Astrocyte (in vitro differentiated cells and primary cell): Measurements from ENCODE around the gene PCSK4.

Experiments used
- EZH2 ChIP-seq: IDR thresholded peaks from 2 replicates; pipeline ENCODE4 v1.6.1; 2012; ENCODE audit warnings: mild to moderate bottlenecking, low read length, inconsistent platforms; ENCODE audit not compliant: insufficient read depth
- TF ChIP-seq, protein P1 (sequence below): IDR thresholded peaks from 2 replicates; pipeline ENCODE4 v1.5.1; 2011; ENCODE audit warnings: low read depth, mild to moderate bottlenecking, inconsistent platforms, low read length, moderate library complexity; ENCODE audit not compliant: insufficient read depth

DNA sequence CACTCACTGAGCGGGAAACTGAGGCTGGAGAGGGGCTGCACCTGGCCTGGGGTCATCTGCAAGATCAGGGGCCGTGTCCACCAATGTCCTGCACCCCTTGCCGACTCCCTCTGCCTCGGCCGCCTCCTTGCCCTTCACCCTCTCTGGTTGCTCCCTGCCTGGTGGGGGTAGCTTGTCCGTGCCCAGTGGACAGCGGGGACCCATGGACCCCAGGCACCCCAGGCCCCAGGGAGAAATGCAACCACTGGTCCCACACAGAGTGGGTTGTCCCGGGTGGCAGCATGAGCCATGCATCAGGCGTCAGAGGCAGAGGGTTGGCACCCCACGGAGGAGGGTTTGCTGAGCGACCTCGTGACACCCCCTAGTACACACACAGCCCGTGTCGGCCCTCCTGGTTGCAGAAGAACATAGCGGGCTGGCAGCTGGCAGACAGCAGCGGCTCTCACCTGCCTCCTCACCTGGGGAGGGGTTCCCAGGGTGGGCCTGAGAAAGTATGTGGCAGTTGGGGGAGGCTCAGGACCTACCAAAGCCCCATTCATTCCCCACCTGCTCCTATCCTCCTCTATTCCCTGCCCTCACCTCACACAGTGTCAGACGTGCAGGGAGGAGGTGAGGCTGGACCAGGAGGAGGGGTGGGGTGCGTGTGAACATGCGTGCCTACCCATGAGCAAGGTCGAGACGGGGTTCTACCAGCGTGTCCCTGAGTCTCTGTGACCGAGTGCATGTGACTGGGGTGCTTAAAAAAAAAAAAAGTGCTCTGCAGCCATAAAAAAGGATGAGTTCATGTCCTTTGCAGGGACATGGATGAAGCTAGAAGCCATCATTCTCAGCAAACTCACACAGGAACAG is 14.0 kb upstream of the PCSK4 start:
- TF ChIP-seq, protein P1, sequence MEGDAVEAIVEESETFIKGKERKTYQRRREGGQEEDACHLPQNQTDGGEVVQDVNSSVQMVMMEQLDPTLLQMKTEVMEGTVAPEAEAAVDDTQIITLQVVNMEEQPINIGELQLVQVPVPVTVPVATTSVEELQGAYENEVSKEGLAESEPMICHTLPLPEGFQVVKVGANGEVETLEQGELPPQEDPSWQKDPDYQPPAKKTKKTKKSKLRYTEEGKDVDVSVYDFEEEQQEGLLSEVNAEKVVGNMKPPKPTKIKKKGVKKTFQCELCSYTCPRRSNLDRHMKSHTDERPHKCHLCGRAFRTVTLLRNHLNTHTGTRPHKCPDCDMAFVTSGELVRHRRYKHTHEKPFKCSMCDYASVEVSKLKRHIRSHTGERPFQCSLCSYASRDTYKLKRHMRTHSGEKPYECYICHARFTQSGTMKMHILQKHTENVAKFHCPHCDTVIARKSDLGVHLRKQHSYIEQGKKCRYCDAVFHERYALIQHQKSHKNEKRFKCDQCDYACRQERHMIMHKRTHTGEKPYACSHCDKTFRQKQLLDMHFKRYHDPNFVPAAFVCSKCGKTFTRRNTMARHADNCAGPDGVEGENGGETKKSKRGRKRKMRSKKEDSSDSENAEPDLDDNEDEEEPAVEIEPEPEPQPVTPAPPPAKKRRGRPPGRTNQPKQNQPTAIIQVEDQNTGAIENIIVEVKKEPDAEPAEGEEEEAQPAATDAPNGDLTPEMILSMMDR = no peak
- no peak for TF ChIP-seq EZH2
